ENCODE results near the gene BCL2. TPM values are rescaled to one million over a fixed set of nuclear protein-coding genes. Genes with fewer than 3 reads are reported as not detected.
"Not testable (repeated sequence)": the region's sequence is repeated elsewhere in the genome, so short reads cannot be mapped to it uniquely, and the experiment has no call there.

The BCL2 gene
- total RNA-seq, 2 donors from 2014 or later = 56.5 to 83.5 TPM

- ATAC-seq (peak; percentile 4 to 15), DNase-seq (ENCODE audit: low spot score in 2 of 2) (no peak)
- H3K36me3 Mint-ChIP-seq = peaks cover 29 to 49% of the 10 kb centered on the region in 2 donors
- H3K9me3 Mint-ChIP-seq = peaks cover 10 to 18% of the 10 kb centered on the region in 2 donors
- peak overlapping the region; percentile 94 to 100 for H3K27ac Mint-ChIP-seq
Observed at GRCh38 chr18:63216516-63217311, 102.9 kb downstream of the BCL2 start.

DNA sequence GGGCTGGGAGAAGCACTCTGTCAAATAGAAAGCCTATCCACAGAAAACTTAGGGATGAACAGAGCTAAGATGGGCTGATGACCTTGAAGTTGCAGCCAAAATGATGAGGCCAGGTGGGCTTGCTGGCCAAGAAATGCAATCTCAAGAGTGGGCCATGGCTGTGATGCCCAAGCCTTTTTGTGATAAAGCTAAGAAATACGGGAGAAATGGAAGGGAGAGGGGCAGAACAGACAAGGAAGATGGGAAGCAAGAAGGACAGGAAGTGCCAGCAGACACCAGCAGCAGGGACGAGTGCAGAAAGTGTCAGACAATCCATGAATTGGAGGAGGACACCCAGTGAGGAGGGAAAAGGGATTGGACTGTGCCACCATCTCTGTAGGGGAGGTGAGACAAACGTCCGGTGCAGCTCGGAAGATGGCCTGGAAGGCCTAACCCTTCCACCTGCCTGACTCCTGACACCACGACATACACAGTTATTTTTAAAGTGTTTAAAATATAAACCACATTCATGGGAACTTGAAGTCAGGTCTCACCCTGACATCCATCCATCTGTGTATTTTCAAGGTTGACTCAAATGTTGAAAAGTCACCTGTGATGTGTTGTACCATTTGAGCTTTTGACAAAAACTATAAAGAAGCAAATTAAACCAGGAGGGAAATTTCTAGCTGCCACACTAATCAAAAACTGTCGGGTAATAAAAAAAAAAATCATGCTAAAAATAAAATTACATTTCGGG lies 105.5 kb downstream of the BCL2 start:
- ATAC-seq (peak; percentile 23 to 50), DNase-seq (ENCODE audit: low spot score in 2 of 2) (no peak)
- H3K27ac Mint-ChIP-seq = peak overlapping the region; percentile 100
- H3K9me3 Mint-ChIP-seq = peaks cover 10 to 16% of the 10 kb centered on the region in 2 donors
- H3K36me3 Mint-ChIP-seq = peaks cover 16 to 39% of the 10 kb centered on the region in 2 donors

- peaks cover 4 to 10% of the 10 kb centered on the region in 2 donors for H3K9me3 Mint-ChIP-seq
- peak overlapping the region; percentile 100 for H3K27ac Mint-ChIP-seq
- ATAC-seq (peak; percentile 74 to 78), DNase-seq (ENCODE audit: low spot score in 2 of 2) (peak in 1 of 2 donors; percentile 39)
- peaks cover 12 to 37% of the 10 kb centered on the region in 2 donors for H3K36me3 Mint-ChIP-seq
Observed at GRCh38 chr18:63213331-63213900, 106.2 kb downstream of the BCL2 start.

DNA sequence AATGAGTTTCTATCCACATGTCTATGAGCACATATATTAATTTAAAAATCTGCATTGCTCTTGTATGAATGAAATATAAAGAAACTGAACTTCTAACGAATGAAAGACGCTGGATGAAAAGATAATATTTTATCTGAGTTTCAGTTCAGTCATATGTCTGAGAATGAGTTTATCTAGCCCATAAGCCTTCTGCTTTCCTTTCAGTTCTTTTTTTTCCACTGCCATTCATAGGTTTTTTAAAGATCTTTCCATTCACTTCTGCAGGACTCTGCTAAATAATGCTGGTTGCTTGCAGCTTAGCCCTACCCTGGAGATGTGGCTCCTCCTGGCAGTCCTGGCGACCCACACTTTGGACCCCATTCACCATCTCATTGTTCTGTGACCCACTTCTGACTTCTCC lies 109.0 kb downstream of the BCL2 start:
- Mint-ChIP-seq H3K36me3 (peaks cover 16 to 44% of the 10 kb centered on the region in 2 donors), H3K9me3 (peaks cover 4% of the 10 kb centered on the region in 2 donors), H3K27ac (peak overlapping the region; percentile 88 to 100)
- ATAC-seq = peak in 1 of 2 donors; percentile 10
- DNase-seq (ENCODE audit: low spot score in 2 of 2) = no peak

GRCh38 chr18:63208676-63209075 lies 110.9 kb downstream of the BCL2 start:
- peaks cover 0 to under 1% of the 10 kb centered on the region in 2 donors for H3K9me3 Mint-ChIP-seq
- peaks cover 12 to 34% of the 10 kb centered on the region in 2 donors for H3K36me3 Mint-ChIP-seq
- DNase-seq (ENCODE audit: low spot score in 2 of 2) (no peak), ATAC-seq (peak in 1 of 2 donors; percentile 12)
- H3K27ac Mint-ChIP-seq = peak overlapping the region; percentile 77 to 83

DNA sequence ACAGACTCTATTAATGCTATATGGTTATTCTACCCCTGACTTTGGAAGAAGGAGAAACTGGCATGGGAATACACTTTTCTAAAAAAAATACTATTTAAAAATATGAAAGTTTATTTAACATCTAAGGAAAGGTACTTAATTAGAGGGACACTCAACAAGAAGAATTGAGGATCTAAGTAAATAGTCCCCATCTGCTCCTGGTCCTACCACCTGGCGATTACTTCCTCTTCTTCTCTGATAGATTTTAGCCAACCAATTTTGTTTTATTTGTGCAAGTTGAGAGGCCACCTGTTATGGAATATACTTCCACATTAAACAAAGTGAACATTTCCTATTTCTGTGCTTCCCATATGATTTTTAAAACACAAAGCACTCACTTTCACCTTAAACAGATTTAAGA lies 111.7 kb downstream of the BCL2 start:
- peak overlapping the region; percentile 41 to 83 for H3K27ac Mint-ChIP-seq
- DNase-seq (ENCODE audit: low spot score in 2 of 2) (no peak), ATAC-seq (no peak)
- no peaks in the 10 kb centered on the region for H3K9me3 Mint-ChIP-seq
- H3K36me3 Mint-ChIP-seq = peaks cover 9 to 33% of the 10 kb centered on the region in 2 donors

- ATAC-seq (peak; percentile 13 to 29), DNase-seq (ENCODE audit: low spot score in 2 of 2) (no peak)
- Mint-ChIP-seq H3K36me3 (peaks cover 9 to 33% of the 10 kb centered on the region in 2 donors), H3K9me3 (no peaks in the 10 kb centered on the region), H3K27ac (peak overlapping the region; percentile 83 to 93)
Observed at GRCh38 chr18:63207143-63207790, 112.3 kb downstream of the BCL2 start.

- Mint-ChIP-seq H3K27ac (peak overlapping the region; percentile 83 to 93), H3K36me3 (peaks cover 9 to 32% of the 10 kb centered on the region in 2 donors), H3K9me3 (no peaks in the 10 kb centered on the region)
- peak in 1 of 2 donors; percentile 16 for ATAC-seq
- DNase-seq (ENCODE audit: low spot score in 2 of 2) = no peak
Observed at GRCh38 chr18:63206433-63207142, 113.0 kb downstream of the BCL2 start.

GRCh38 chr18:63205791-63206252 lies 113.7 kb downstream of the BCL2 start:
- H3K9me3 Mint-ChIP-seq = no peaks in the 10 kb centered on the region
- DNase-seq (ENCODE audit: low spot score in 2 of 2) (no peak), ATAC-seq (peak; percentile 48 to 53)
- H3K36me3 Mint-ChIP-seq = peaks cover 9 to 27% of the 10 kb centered on the region in 2 donors
- H3K27ac Mint-ChIP-seq = peak overlapping the region; percentile 83 to 93

GRCh38 chr18:63203497-63203896 lies 116.1 kb downstream of the BCL2 start:
- Mint-ChIP-seq H3K36me3 (peaks cover 4 to 13% of the 10 kb centered on the region in 2 donors), H3K27ac (no peak overlapping the region), H3K9me3 (no peaks in the 10 kb centered on the region)

DNA sequence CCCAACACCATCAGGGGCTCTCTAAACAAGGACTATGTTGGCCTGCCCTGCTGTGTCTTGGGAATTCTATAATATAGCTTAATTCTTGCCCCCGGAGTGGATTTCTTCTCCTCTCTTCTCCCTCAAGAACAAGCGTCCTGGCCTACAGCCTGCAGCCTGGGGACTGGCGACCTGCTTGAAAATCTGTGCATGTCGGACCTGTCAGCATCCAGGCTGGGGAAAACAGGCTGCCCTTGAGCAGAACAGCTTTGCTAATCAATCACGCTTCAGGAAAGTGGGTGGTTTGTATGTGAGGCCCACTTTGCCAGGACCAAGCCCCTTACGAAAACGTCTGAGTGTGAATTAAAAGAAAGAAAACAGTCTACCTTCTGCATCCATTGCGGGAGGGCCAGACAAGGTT lies 116.7 kb downstream of the BCL2 start:
- ATAC-seq = no peak
- peaks cover 4 to 13% of the 10 kb centered on the region in 2 donors for H3K36me3 Mint-ChIP-seq
- DNase-seq (ENCODE audit: low spot score in 2 of 2) = no peak
- H3K27ac Mint-ChIP-seq = no peak overlapping the region
- no peaks in the 10 kb centered on the region for H3K9me3 Mint-ChIP-seq

More at GRCh38 chr18:63203497-63203896, 116.1 kb downstream of the BCL2 start:
- no peak for ATAC-seq
- DNase-seq (ENCODE audit: low spot score in 2 of 2) = no peak

GRCh38 chr18:63201456-63201855 lies 118.1 kb downstream of the BCL2 start:
- H3K27ac Mint-ChIP-seq; DNase-seq (ENCODE audit: low spot score in 2 of 2); ATAC-seq; H3K9me3 Mint-ChIP-seq; H3K36me3 Mint-ChIP-seq: not testable (repeated sequence)

GRCh38 chr18:63199743-63200241 lies 119.8 kb downstream of the BCL2 start:
- Mint-ChIP-seq H3K9me3 (no peaks in the 10 kb centered on the region), H3K27ac (no peak overlapping the region), H3K36me3 (no peaks in the 10 kb centered on the region)
- ATAC-seq = peak; percentile 85 to 87
- peak in 1 of 2 donors; percentile 31 for DNase-seq (ENCODE audit: low spot score in 2 of 2)

GRCh38 chr18:63198868-63199742 lies 120.5 kb downstream of the BCL2 start:
- H3K27ac Mint-ChIP-seq = no peak overlapping the region
- no peak for ATAC-seq
- no peaks in the 10 kb centered on the region for H3K36me3 Mint-ChIP-seq
- H3K9me3 Mint-ChIP-seq = no peaks in the 10 kb centered on the region
- DNase-seq (ENCODE audit: low spot score in 2 of 2) = no peak
